Calu3 (cell line): ENCODE measurements around the gene MYLK. TPM values are rescaled to one million over a fixed set of nuclear protein-coding genes. Genes with fewer than 3 reads are reported as not detected.

Experiments used
- BruUV-seq: library from RNA; stranded (reverse); fragments of 400-500 nt; replicated peaks from 2 replicates; lab custom pipeline; 2021; lab: Mats Ljungman, UMichigan
- CTCF ChIA-PET: fragments of 300-600 bp; sonication (Branson Sonifier 250); formaldehyde crosslinking; loops from one replicate; lab custom pipeline; 2022; ENCODE audit warnings: antibody characterized with exemption; lab: Charles Lee
- DNase-seq: peaks from one replicate; pipeline ENCODE4 v3.0.0; 2022
- H3K27ac Mint-ChIP-seq: one replicate; pipeline ENCODE4 v1.8.0; 2022; ENCODE audit warnings: mixed read lengths; ENCODE audit not compliant: unreplicated experiment
- H3K27me3 Mint-ChIP-seq: one replicate; pipeline ENCODE4 v1.8.0; 2022; ENCODE audit warnings: mixed read lengths; ENCODE audit not compliant: unreplicated experiment
- H3K36me3 Mint-ChIP-seq: one replicate; pipeline ENCODE4 v1.8.0; 2022; ENCODE audit warnings: mild to moderate bottlenecking, moderate library complexity, mixed read lengths; ENCODE audit not compliant: insufficient read depth, unreplicated experiment
- H3K4me1 Mint-ChIP-seq: one replicate; pipeline ENCODE4 v1.8.0; 2022; ENCODE audit warnings: mild to moderate bottlenecking, low read depth, mixed read lengths; ENCODE audit not compliant: unreplicated experiment
- H3K4me3 Mint-ChIP-seq: one replicate; pipeline ENCODE4 v1.8.0; 2022; ENCODE audit warnings: mild to moderate bottlenecking, low read depth, moderate library complexity, mixed read lengths; ENCODE audit not compliant: unreplicated experiment
- H3K9me3 Mint-ChIP-seq: one replicate; pipeline ENCODE4 v1.8.0; 2022; ENCODE audit warnings: low read depth, mixed read lengths; ENCODE audit not compliant: unreplicated experiment
- CTCF ChIP-seq: fragments of 200-600 bp; IDR thresholded peaks from one replicate; pipeline ENCODE4 v1.8.0; 2022; ENCODE audit warnings: antibody characterized with exemption; ENCODE audit not compliant: unreplicated experiment
- intact Hi-C: fragments of 100-400 bp; cut with micrococcal nuclease; formaldehyde crosslinking; loops from one replicate; pipeline ENCODE4 v1.10.0; 2022; ENCODE audit not compliant: unreplicated experiment
- total RNA-seq: library from RNA; stranded (reverse); gene quantifications from 2 replicates; pipeline ENCODE4 v1.2.3, GENCODE V29; 2022

MYLK gene
- total RNA-seq, 1 experiment from 2014 or later: 10.7 TPM

GRCh38 chr3:123816673-123817207 lies 67.4 kb downstream of the MYLK start:
- Mint-ChIP-seq H3K4me1 (peaks cover 34% of the 10 kb centered on the region), H3K27me3 (no peaks in the 10 kb centered on the region), H3K36me3 (peaks cover 4% of the 10 kb centered on the region), H3K4me3 (no peak overlapping the region), H3K9me3 (no peaks in the 10 kb centered on the region), H3K27ac (no peak overlapping the region)
- intact Hi-C loops: loop anchor here (5.0 kb wide), 1 partner anchor 59 kb away; no protein-coding TSS in a partner anchor
- TF ChIP-seq CTCF: no peak
- no TSS peak for BruUV-seq
- DNase-seq: no peak
- CTCF ChIA-PET: no interaction called here

- Mint-ChIP-seq H3K9me3 (no peaks in the 10 kb centered on the region), H3K4me3 (no peak overlapping the region), H3K4me1 (peaks cover 34% of the 10 kb centered on the region), H3K27me3 (no peaks in the 10 kb centered on the region), H3K27ac (no peak overlapping the region), H3K36me3 (peaks cover 4% of the 10 kb centered on the region)
- no TSS peak for BruUV-seq
- CTCF ChIA-PET: no interaction called here
- TF ChIP-seq CTCF: no peak
- DNase-seq: no peak
- intact Hi-C loops: loop anchor here (5.0 kb wide), 1 partner anchor 59 kb away; no protein-coding TSS in a partner anchor
Measured at GRCh38 chr3:123815981-123816380, 68.2 kb downstream of the MYLK start.

- H3K36me3 Mint-ChIP-seq: no peaks in the 10 kb centered on the region
- intact Hi-C loops: no loop called here
- no peak for TF ChIP-seq CTCF
- no TSS peak for BruUV-seq
- H3K27me3 Mint-ChIP-seq: no peaks in the 10 kb centered on the region
- H3K27ac Mint-ChIP-seq: no peak overlapping the region
- peaks cover 13% of the 10 kb centered on the region for H3K4me1 Mint-ChIP-seq
- no peak overlapping the region for H3K4me3 Mint-ChIP-seq
- CTCF ChIA-PET: no interaction called here
- no peaks in the 10 kb centered on the region for H3K9me3 Mint-ChIP-seq
- no peak for DNase-seq
Measured at GRCh38 chr3:123813876-123814275, 70.3 kb downstream of the MYLK start.

- no peak for DNase-seq
- no TSS peak for BruUV-seq
- Mint-ChIP-seq H3K4me1 (peaks cover 13% of the 10 kb centered on the region), H3K27me3 (no peaks in the 10 kb centered on the region), H3K4me3 (no peak overlapping the region), H3K27ac (no peak overlapping the region), H3K9me3 (no peaks in the 10 kb centered on the region), H3K36me3 (no peaks in the 10 kb centered on the region)
- intact Hi-C loops: no loop called here
- CTCF ChIA-PET: interaction anchor here (0.6 kb wide), 1 partner anchor 224 kb away, joined by 3 read pairs; no protein-coding TSS in a partner anchor
- no peak for TF ChIP-seq CTCF
Measured at GRCh38 chr3:123809597-123809996, 74.5 kb downstream of the MYLK start.
